HepG2 (cell line): ENCODE data around the gene MROH2A. TPM values are rescaled to one million over a fixed set of nuclear protein-coding genes. Genes with fewer than 3 reads are reported as not detected.

Experiments used
- ATF7-NPFF ChIP-seq: sonication (generic); formaldehyde crosslinking; IDR thresholded peaks from 2 replicates; pipeline ENCODE4 v1.8.1; 2023; ENCODE audit warnings: mild to moderate bottlenecking, low read depth, missing genetic modification reagents, moderate library complexity
- CBX2 ChIP-seq, 2 experiments: fragments of 200-600 bp in 1 of 2; sonication (generic); formaldehyde crosslinking in 1 of 2; IDR thresholded peaks; 2 replicates each; pipeline versions ENCODE4 v1.7.0 to v1.8.1; 2018 to 2022; ENCODE audit warnings: low read depth in 2 of 2, low read length in 1 of 2, mild to moderate bottlenecking in 1 of 2, missing genetic modification reagents in 1 of 2
- HES4 ChIP-seq: sonication (generic); formaldehyde crosslinking; IDR thresholded peaks from 2 replicates; pipeline ENCODE4 v1.9.0; 2021; ENCODE audit warnings: mild to moderate bottlenecking, missing genetic modification reagents, borderline replicate concordance
- HMGXB3 ChIP-seq: sonication (generic); formaldehyde crosslinking; IDR thresholded peaks from 2 replicates; pipeline ENCODE4 v1.4.0; 2020; ENCODE audit warnings: missing genetic modification reagents, borderline replicate concordance
- HMGXB4 ChIP-seq, 2 experiments: sonication (generic) in 1 of 2; formaldehyde crosslinking in 1 of 2; IDR thresholded peaks; 2 replicates each; pipeline versions ENCODE4 v1.4.0 to v1.6.1; 2018 to 2020; ENCODE audit warnings: missing genetic modification reagents in 2 of 2, borderline replicate concordance in 1 of 2, low read depth in 1 of 2, mild to moderate bottlenecking in 1 of 2, missing biosample characterization in 1 of 2
- NFKBIZ ChIP-seq: IDR thresholded peaks from 2 replicates; pipeline ENCODE4 v1.6.1; 2018; ENCODE audit warnings: missing genetic modification reagents, missing compliant biosample characterization
- TAF15 ChIP-seq: fragments of 200-400 bp; formaldehyde crosslinking; IDR thresholded peaks from one replicate; pipeline ENCODE4 v1.6.1; 2018; ENCODE audit warnings: mild to moderate bottlenecking, low read depth, low read length; ENCODE audit not compliant: poor library complexity, severe bottlenecking
- YY1 ChIP-seq: IDR thresholded peaks from 2 replicates; pipeline ENCODE4 v1.6.1; 2011; ENCODE audit warnings: low read length, low read depth, moderate library complexity, mild to moderate bottlenecking; ENCODE audit not compliant: insufficient read depth, insufficient replicate concordance
- ZNF12 ChIP-seq: sonication (generic); formaldehyde crosslinking; IDR thresholded peaks from 2 replicates; pipeline ENCODE4 v1.5.0; 2020; ENCODE audit warnings: missing genetic modification reagents
- ZNF510 ChIP-seq: sonication (generic); formaldehyde crosslinking; IDR thresholded peaks from 2 replicates; pipeline ENCODE4 v1.4.0; 2020; ENCODE audit warnings: low read depth, mild to moderate bottlenecking, missing genetic modification reagents
- ZNF776 ChIP-seq: sonication (generic); formaldehyde crosslinking; IDR thresholded peaks from 2 replicates; pipeline ENCODE4 v1.4.0; 2020; ENCODE audit warnings: mild to moderate bottlenecking, missing genetic modification reagents
- polyA plus RNA-seq, 8 experiments: library from polyadenylated mRNA; depleted of rRNA in 3 of 8; stranded (reverse) in 7 of 8; unstranded in 1 of 8; fragments of >200 nt; fragmentation: Illumina TruSeq in 4 of 8; extraction: Trizol in 4 of 8; gene quantifications; 2 replicates each; pipeline versions ENCODE4 v1.2.1 to v1.2.3, GENCODE V29; 2011 to 2016; ENCODE audit warnings: low read depth in 4 of 8, missing spikeins in 1 of 8, mixed read lengths in 1 of 8; ENCODE audit not compliant: insufficient read depth in 1 of 8
- total RNA-seq, 5 experiments: library from RNA; depleted of rRNA; stranded (reverse); fragments of >200 nt; fragmentation: Illumina TruSeq; extraction: Trizol; gene quantifications; 2 replicates each; pipeline ENCODE4 v1.2.3, GENCODE V29; 2016; ENCODE audit warnings: low read depth in 1 of 5
- TF ChIP-seq, protein P1 (sequence below): sonication (generic); formaldehyde crosslinking; IDR thresholded peaks from 2 replicates; pipeline ENCODE4 v1.4.0; 2020; ENCODE audit warnings: mild to moderate bottlenecking, missing genetic modification reagents
- TF ChIP-seq, protein P2 (sequence below): sonication (generic); formaldehyde crosslinking; IDR thresholded peaks from 2 replicates; pipeline ENCODE4 v1.5.0; 2020; ENCODE audit warnings: mild to moderate bottlenecking, missing genetic modification reagents
- TF ChIP-seq, protein P3 (sequence below): sonication (generic); formaldehyde crosslinking; IDR thresholded peaks from 2 replicates; pipeline ENCODE4 v1.5.1; 2020; ENCODE audit warnings: mild to moderate bottlenecking, missing genetic modification reagents

Gene MROH2A
- total and polyA plus RNA-seq, 2 of the 13 experiments (the other 11 are each of a cell fraction or from before 2014, with no cell fraction given): 0.03 to 0.04 TPM

GRCh38 chr2:233745073-233745755 lies 32.9 kb upstream of the MROH2A start (continued):
- TF ChIP-seq ZNF510 (no peak), ZNF12 (CRISPR knock-in tag) (peak; percentile 74), TAF15 (no peak), NFKBIZ (CRISPR knock-in tag) (peak; percentile 91), ZNF776 (no peak), ATF7-NPFF (CRISPR knock-in tag) (peak; percentile 68; the same call in 1 of the 2 replicates), HMGXB4 (CRISPR knock-in tag; IDR thresholded peaks at IDR 0.05; ENCODE audit: borderline replicate concordance in 1 of 2, low read depth in 1 of 2) (peak in 1 of 2 experiments; percentile 71; a peak in 1 of 4 replicates), YY1 (no peak), HMGXB3 (CRISPR knock-in tag) (peak; percentile 41; the same call in 1 of the 2 replicates), HES4 (CRISPR knock-in tag) (no peak), CBX2 (IDR thresholded peaks at IDR 0.05; ENCODE audit: low read depth, low read length) (no peak), CBX2 (CRISPR knock-in tag; IDR thresholded peaks at IDR 0.05; ENCODE audit: low read depth) (peak; percentile 81; the same call in 1 of the 2 replicates)
- TF ChIP-seq, protein P1, sequence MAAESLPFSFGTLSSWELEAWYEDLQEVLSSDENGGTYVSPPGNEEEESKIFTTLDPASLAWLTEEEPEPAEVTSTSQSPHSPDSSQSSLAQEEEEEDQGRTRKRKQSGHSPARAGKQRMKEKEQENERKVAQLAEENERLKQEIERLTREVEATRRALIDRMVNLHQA (CRISPR knock-in tag): no peak
- TF ChIP-seq, protein P2, sequence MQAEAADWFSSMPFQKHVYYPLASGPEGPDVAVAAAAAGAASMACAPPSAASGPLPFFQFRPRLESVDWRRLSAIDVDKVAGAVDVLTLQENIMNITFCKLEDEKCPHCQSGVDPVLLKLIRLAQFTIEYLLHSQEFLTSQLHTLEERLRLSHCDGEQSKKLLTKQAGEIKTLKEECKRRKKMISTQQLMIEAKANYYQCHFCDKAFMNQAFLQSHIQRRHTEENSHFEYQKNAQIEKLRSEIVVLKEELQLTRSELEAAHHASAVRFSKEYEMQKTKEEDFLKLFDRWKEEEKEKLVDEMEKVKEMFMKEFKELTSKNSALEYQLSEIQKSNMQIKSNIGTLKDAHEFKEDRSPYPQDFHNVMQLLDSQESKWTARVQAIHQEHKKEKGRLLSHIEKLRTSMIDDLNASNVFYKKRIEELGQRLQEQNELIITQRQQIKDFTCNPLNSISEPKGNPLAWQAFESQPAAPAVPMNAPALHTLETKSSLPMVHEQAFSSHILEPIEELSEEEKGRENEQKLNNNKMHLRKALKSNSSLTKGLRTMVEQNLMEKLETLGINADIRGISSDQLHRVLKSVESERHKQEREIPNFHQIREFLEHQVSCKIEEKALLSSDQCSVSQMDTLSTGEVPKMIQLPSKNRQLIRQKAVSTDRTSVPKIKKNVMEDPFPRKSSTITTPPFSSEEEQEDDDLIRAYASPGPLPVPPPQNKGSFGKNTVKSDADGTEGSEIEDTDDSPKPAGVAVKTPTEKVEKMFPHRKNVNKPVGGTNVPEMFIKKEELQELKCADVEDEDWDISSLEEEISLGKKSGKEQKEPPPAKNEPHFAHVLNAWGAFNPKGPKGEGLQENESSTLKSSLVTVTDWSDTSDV: no peak
- TF ChIP-seq, protein P3, sequence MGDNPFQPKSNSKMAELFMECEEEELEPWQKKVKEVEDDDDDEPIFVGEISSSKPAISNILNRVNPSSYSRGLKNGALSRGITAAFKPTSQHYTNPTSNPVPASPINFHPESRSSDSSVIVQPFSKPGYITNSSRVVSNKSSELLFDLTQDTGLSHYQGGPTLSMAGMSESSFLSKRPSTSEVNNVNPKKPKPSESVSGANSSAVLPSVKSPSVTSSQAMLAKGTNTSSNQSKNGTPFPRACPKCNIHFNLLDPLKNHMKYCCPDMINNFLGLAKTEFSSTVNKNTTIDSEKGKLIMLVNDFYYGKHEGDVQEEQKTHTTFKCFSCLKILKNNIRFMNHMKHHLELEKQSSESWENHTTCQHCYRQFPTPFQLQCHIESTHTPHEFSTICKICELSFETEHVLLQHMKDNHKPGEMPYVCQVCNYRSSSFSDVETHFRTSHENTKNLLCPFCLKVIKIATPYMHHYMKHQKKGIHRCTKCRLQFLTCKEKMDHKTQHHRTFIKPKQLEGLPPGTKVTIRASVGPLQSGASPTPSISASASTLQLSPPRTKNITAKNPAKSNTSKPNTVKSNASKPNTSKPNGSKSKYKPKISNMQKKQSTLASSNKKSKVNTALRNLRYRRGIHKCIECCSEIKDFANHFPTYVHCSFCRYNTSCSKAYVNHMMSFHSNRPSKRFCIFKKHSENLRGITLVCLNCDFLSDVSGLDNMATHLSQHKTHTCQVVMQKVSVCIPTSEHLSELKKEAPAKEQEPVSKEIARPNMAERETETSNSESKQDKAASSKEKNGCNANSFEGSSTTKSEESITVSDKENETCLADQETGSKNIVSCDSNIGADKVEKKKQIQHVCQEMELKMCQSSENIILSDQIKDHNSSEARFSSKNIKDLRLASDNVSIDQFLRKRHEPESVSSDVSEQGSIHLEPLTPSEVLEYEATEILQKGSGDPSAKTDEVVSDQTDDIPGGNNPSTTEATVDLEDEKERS: peak; percentile 91
